ENCODE results near the gene TMEM130.

TMEM130 gene

DNA sequence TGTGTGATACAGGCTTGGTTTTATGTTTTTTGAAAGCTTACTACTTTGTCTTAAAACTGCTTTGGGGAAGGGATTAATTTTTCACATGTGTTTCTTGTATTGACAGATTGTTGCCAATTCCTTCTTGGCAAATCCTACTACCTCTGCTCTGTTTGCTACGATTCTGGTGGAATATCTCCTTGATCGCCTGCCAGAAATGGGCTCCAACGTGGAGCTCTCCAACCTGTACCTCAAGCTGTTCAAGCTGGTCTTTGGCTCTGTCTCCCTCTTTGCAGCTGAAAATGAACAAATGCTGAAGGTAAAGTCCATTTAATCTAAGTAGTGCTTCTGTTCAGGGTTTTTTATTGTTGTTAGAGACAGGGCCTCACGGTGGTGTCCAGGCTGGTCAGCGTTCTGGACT, 42.1 kb upstream of the TMEM130 start:
- no peak for TF ChIP-seq TAF1 (IDR thresholded peaks at IDR 0.05; ENCODE audit: borderline replicate concordance, insufficient read depth, low read length)
- TF ChIP-seq SIN3A (IDR thresholded peaks at IDR 0.05; ENCODE audit: borderline replicate concordance, insufficient read depth, low read length): no peak
- TF ChIP-seq REST (IDR thresholded peaks at IDR 0.05; ENCODE audit: insufficient read depth in 1 of 2, low read depth in 2 of 2, low read length in 2 of 2): no peak
- no peak for TF ChIP-seq POLR2AphosphoS5 (IDR thresholded peaks at IDR 0.05; ENCODE audit: low read depth, low read length)
- TF ChIP-seq FOXP2 (optimal IDR thresholded peaks at IDR 0.05; ENCODE audit: borderline replicate concordance, extremely low read depth, extremely low read length, insufficient read depth): no peak

GRCh38 chr7:98910427-98910826, 40.6 kb upstream of the TMEM130 start:
- TF ChIP-seq SIN3A (IDR thresholded peaks at IDR 0.05; ENCODE audit: borderline replicate concordance, insufficient read depth, low read length) (no peak), TAF1 (IDR thresholded peaks at IDR 0.05; ENCODE audit: borderline replicate concordance, insufficient read depth, low read length) (no peak), REST (IDR thresholded peaks at IDR 0.05; ENCODE audit: insufficient read depth in 1 of 2, low read depth in 2 of 2, low read length in 2 of 2) (no peak), FOXP2 (optimal IDR thresholded peaks at IDR 0.05; ENCODE audit: borderline replicate concordance, extremely low read depth, extremely low read length, insufficient read depth) (no peak), POLR2AphosphoS5 (IDR thresholded peaks at IDR 0.05; ENCODE audit: low read depth, low read length) (no peak)

DNA sequence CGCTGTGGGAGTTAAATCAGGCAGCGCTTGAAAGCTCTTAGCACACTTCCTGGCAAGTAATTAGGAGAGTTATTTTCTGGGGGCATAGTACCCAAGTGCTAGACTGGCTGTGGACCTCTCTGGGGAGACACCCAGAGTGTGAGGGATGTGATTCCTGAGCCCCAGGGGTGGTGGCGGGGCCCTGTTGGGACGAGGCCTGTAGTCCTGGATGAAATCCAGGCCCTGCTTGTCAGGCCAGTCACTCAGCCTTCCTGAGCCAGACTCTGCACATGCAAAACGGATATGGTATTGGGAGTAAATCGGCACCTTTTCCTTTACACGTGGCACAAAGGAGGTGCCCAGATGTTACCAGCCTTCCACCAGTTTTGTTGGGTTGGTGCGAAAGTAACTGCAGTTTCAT, 39.7 kb upstream of the TMEM130 start:
- TF ChIP-seq REST (IDR thresholded peaks at IDR 0.05; ENCODE audit: insufficient read depth in 1 of 2, low read depth in 2 of 2, low read length in 2 of 2): no peak
- no peak for TF ChIP-seq SIN3A (IDR thresholded peaks at IDR 0.05; ENCODE audit: borderline replicate concordance, insufficient read depth, low read length)
- no peak for TF ChIP-seq FOXP2 (optimal IDR thresholded peaks at IDR 0.05; ENCODE audit: borderline replicate concordance, extremely low read depth, extremely low read length, insufficient read depth)
- no peak for TF ChIP-seq TAF1 (IDR thresholded peaks at IDR 0.05; ENCODE audit: borderline replicate concordance, insufficient read depth, low read length)
- no peak for TF ChIP-seq POLR2AphosphoS5 (IDR thresholded peaks at IDR 0.05; ENCODE audit: low read depth, low read length)

- no peak for TF ChIP-seq FOXP2 (optimal IDR thresholded peaks at IDR 0.05; ENCODE audit: borderline replicate concordance, extremely low read depth, extremely low read length, insufficient read depth)
- no peak for TF ChIP-seq TAF1 (IDR thresholded peaks at IDR 0.05; ENCODE audit: borderline replicate concordance, insufficient read depth, low read length)
Measured at GRCh38 chr7:98908585-98908984, 38.8 kb upstream of the TMEM130 start.

GRCh38 chr7:98907570-98907969, 37.8 kb upstream of the TMEM130 start:
- TF ChIP-seq TAF1 (IDR thresholded peaks at IDR 0.05; ENCODE audit: borderline replicate concordance, insufficient read depth, low read length): no peak
- no peak for TF ChIP-seq POLR2AphosphoS5 (IDR thresholded peaks at IDR 0.05; ENCODE audit: low read depth, low read length)
- no peak for TF ChIP-seq FOXP2 (optimal IDR thresholded peaks at IDR 0.05; ENCODE audit: borderline replicate concordance, extremely low read depth, extremely low read length, insufficient read depth)
- no peak for TF ChIP-seq SIN3A (IDR thresholded peaks at IDR 0.05; ENCODE audit: borderline replicate concordance, insufficient read depth, low read length)
- no peak for TF ChIP-seq REST (IDR thresholded peaks at IDR 0.05; ENCODE audit: insufficient read depth in 1 of 2, low read depth in 2 of 2, low read length in 2 of 2)
